Keratinocyte (primary cell): ENCODE measurements around the gene ALG5.

Source experiments
- EZH2 ChIP-seq: IDR thresholded peaks from one replicate; pipeline ENCODE4 v1.6.1; 2012; ENCODE audit warnings: inconsistent platforms, mild to moderate bottlenecking, low read length, moderate library complexity
- TF ChIP-seq, protein P1 (sequence below), 3 experiments: IDR thresholded peaks in 1 of 3; conservative IDR thresholded peaks in 1 of 3; optimal IDR thresholded peaks in 1 of 3; 2 replicates in 2 of 3; 3 replicates in 1 of 3; pipeline versions ENCODE3 to v1.5.1; 2011; ENCODE audit warnings: low read length in 3 of 3, mild to moderate bottlenecking in 3 of 3, moderate library complexity in 2 of 3, control low read depth in 1 of 3, inconsistent platforms in 1 of 3; ENCODE audit not compliant: insufficient read depth in 2 of 3; ENCODE audit errors: extremely low read depth in 1 of 3

DNA sequence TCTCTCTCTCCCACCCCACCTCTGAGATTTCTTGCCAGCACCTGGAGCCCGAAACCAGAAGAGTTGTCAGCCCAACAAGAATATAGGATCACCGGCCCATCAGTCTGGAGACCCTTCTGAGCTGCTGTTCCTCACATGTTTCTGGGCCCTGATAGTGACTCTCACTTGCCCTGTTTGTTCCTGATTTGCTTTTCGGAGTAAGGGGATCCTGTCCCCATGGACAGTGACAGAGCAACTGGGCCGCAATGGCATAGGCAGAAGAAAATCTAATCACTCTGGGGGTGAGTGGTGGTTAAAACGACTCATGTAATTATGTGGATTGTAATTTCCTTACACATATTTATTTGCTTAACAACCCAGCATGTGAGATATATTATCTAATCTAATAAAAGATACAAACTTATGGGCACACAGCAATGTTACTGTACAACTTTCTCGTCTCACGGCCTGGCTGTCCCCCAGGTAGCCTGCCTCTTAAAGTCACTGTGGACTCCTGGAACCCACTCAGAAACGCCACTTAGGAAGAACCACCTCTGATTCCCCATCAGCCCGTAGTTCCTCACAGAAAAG lies 78.4 kb downstream of the ALG5 start:
- TF ChIP-seq, protein P1, sequence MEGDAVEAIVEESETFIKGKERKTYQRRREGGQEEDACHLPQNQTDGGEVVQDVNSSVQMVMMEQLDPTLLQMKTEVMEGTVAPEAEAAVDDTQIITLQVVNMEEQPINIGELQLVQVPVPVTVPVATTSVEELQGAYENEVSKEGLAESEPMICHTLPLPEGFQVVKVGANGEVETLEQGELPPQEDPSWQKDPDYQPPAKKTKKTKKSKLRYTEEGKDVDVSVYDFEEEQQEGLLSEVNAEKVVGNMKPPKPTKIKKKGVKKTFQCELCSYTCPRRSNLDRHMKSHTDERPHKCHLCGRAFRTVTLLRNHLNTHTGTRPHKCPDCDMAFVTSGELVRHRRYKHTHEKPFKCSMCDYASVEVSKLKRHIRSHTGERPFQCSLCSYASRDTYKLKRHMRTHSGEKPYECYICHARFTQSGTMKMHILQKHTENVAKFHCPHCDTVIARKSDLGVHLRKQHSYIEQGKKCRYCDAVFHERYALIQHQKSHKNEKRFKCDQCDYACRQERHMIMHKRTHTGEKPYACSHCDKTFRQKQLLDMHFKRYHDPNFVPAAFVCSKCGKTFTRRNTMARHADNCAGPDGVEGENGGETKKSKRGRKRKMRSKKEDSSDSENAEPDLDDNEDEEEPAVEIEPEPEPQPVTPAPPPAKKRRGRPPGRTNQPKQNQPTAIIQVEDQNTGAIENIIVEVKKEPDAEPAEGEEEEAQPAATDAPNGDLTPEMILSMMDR (optimal IDR thresholded peaks at IDR 0.05 in 1 of 3, IDR thresholded peaks at IDR 0.05 in 1 of 3, conservative IDR thresholded peaks at IDR 0.05 in 1 of 3; ENCODE audit: extremely low read depth in 1 of 3, insufficient read depth in 2 of 3, low read length in 3 of 3): no peak
- TF ChIP-seq EZH2: no peak
